ENCODE data around the gene MCRIP2. TPM values are rescaled to one million over a fixed set of nuclear protein-coding genes. Genes with fewer than 3 reads are reported as not detected.

Gene MCRIP2
- total RNA-seq, 1 donor from 2014 or later, result 20.9 TPM

DNA sequence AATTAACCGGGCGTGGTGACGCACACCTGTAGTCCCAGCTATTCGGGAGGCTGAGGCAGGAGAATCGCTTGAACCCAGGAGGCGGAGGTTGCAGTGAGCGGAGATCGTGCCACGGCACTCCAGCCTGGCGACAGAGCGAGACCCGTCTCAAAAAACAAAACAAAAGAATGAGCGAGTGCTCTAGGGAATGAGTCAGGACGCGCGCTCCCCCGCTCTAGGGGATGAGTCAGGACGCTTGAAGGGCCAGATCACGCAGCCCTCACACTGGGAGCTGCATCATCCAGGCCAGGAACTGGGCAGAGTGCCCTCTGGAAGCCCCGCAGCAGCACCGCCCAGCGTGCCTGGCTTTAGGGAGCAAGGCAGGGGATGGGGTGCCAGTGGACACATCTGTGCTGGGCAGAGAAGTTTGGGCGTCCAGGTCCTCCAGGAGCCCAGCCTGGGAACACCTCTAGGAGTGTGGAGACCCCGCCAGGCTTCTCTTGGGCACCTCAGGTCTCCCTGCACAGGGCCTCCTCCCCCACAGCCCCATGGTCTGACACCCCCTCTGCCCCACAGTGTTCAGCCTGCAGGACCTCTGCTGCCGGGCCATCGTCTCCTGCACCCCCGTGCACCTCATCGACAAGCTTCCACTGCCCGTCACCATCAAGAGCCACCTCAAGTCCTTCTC is 14.7 kb upstream of the MCRIP2 start:
- DNase-seq (ENCODE audit: low read depth) (peak; percentile 94), FAIRE-seq (peak; percentile 81)
- TF ChIP-seq EZH2 (IDR thresholded peaks at IDR 0.05; ENCODE audit: insufficient read depth, low read length), result no peak
- H3K4me2 ChIP-seq (ENCODE audit: low read length), result peak overlapping the region; percentile 52
- H3K27ac ChIP-seq (ENCODE audit: low read depth, low read length), result peak overlapping the region; percentile 73
- no peaks in the 10 kb centered on the region for H3K36me3 ChIP-seq (ENCODE audit: insufficient read depth, low read length)
- H3K27me3 ChIP-seq (ENCODE audit: insufficient read depth, low read length), result no peaks in the 10 kb centered on the region
- H3K9ac ChIP-seq (ENCODE audit: low read length), result peak overlapping the region; percentile 55
- Mint-ChIP-seq H3K9me3 (ENCODE audit: unreplicated experiment) (no peaks in the 10 kb centered on the region), H3K4me3 (ENCODE audit: unreplicated experiment) (peak overlapping the region; percentile 50), H3K36me3 (ENCODE audit: low read depth, unreplicated experiment) (peaks cover 7% of the 10 kb centered on the region), H3K27me3 (ENCODE audit: low read depth, unreplicated experiment) (no peaks in the 10 kb centered on the region), H3K4me1 (ENCODE audit: low read depth, unreplicated experiment) (peaks cover 4% of the 10 kb centered on the region), H3K27ac (ENCODE audit: unreplicated experiment) (peak overlapping the region; percentile 18)
- peaks cover 28% of the 10 kb centered on the region for H3K4me1 ChIP-seq (ENCODE audit: insufficient read depth, low read length)
- H3K79me2 ChIP-seq (ENCODE audit: insufficient read depth, low read length), result peaks cover 2% of the 10 kb centered on the region
- no peaks in the 10 kb centered on the region for H3K9me3 ChIP-seq (ENCODE audit: insufficient read depth, low read depth, low read length)
- H3K4me3 ChIP-seq (ENCODE audit: insufficient read depth, low read depth, low read length), result no peak overlapping the region
- no peak overlapping the region for H2AFZ ChIP-seq (ENCODE audit: low read depth, low read length)
- H4K20me1 ChIP-seq (ENCODE audit: insufficient read depth, low read length), result peaks cover 10% of the 10 kb centered on the region

DNA sequence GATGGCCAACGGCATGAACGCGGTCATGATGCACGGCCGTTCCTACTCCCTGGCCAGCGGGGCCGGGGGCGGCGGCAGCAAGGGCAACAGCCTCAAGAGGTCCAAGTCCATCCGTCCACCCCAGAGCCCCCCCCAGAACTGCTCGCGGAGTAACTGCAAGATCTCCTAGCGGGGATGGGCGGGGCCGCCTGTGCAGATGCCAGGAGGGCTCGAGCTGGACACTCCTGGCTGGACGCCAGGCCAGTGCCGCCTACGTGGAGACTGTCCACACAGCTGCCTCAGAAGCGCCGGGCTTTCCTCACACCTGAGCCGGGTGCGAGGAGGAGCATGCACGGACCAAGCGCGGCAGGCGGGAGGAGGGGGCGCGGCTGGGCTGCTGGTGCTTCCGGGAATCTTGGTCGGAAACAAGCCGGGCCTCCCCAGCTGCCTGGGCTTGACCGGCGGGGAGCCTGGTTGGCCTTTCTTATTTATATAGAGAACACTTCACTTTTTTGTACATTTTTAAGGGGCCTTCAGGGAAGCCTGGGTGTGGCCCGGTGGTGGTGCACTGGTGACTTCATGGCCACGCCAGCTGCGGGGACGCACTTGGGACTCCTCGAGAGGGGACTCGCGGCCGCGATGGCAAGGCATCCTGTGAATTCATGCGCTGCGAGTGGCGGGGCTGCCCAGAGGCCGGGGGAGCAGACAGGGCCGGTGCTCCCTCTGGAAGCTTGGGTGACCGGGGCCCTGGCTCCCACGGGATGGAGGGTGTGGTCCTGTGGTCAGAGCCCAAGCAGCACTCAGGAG is 14.0 kb upstream of the MCRIP2 start:
- H4K20me1 ChIP-seq (ENCODE audit: insufficient read depth, low read length), result peaks cover 8% of the 10 kb centered on the region
- Mint-ChIP-seq H3K9me3 (ENCODE audit: unreplicated experiment) (no peaks in the 10 kb centered on the region), H3K4me1 (ENCODE audit: low read depth, unreplicated experiment) (peaks cover 4% of the 10 kb centered on the region), H3K27ac (ENCODE audit: unreplicated experiment) (no peak overlapping the region), H3K4me3 (ENCODE audit: unreplicated experiment) (peak overlapping the region; percentile 50), H3K36me3 (ENCODE audit: low read depth, unreplicated experiment) (peaks cover 7% of the 10 kb centered on the region), H3K27me3 (ENCODE audit: low read depth, unreplicated experiment) (no peaks in the 10 kb centered on the region)
- H2AFZ ChIP-seq (ENCODE audit: low read depth, low read length), result no peak overlapping the region
- H3K36me3 ChIP-seq (ENCODE audit: insufficient read depth, low read length), result no peaks in the 10 kb centered on the region
- H3K4me2 ChIP-seq (ENCODE audit: low read length), result peak overlapping the region; percentile 52
- H3K79me2 ChIP-seq (ENCODE audit: insufficient read depth, low read length), result peaks cover 2% of the 10 kb centered on the region
- no peak overlapping the region for H3K27ac ChIP-seq (ENCODE audit: low read depth, low read length)
- H3K4me3 ChIP-seq (ENCODE audit: insufficient read depth, low read depth, low read length), result no peak overlapping the region
- H3K9me3 ChIP-seq (ENCODE audit: insufficient read depth, low read depth, low read length), result no peaks in the 10 kb centered on the region
- no peak for TF ChIP-seq EZH2 (IDR thresholded peaks at IDR 0.05; ENCODE audit: insufficient read depth, low read length)
- TF ChIP-seq, protein P1, sequence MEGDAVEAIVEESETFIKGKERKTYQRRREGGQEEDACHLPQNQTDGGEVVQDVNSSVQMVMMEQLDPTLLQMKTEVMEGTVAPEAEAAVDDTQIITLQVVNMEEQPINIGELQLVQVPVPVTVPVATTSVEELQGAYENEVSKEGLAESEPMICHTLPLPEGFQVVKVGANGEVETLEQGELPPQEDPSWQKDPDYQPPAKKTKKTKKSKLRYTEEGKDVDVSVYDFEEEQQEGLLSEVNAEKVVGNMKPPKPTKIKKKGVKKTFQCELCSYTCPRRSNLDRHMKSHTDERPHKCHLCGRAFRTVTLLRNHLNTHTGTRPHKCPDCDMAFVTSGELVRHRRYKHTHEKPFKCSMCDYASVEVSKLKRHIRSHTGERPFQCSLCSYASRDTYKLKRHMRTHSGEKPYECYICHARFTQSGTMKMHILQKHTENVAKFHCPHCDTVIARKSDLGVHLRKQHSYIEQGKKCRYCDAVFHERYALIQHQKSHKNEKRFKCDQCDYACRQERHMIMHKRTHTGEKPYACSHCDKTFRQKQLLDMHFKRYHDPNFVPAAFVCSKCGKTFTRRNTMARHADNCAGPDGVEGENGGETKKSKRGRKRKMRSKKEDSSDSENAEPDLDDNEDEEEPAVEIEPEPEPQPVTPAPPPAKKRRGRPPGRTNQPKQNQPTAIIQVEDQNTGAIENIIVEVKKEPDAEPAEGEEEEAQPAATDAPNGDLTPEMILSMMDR (IDR thresholded peaks at IDR 0.05; ENCODE audit: insufficient read depth, low read depth, low read length), result no peak
- DNase-seq (ENCODE audit: low read depth) (no peak), FAIRE-seq (no peak)
- H3K9ac ChIP-seq (ENCODE audit: low read length), result no peak overlapping the region
- peaks cover 22% of the 10 kb centered on the region for H3K4me1 ChIP-seq (ENCODE audit: insufficient read depth, low read length)
- no peaks in the 10 kb centered on the region for H3K27me3 ChIP-seq (ENCODE audit: insufficient read depth, low read length)

- peaks cover 7% of the 10 kb centered on the region for H3K36me3 Mint-ChIP-seq (ENCODE audit: low read depth, unreplicated experiment)
- no peak for FAIRE-seq
- no peak overlapping the region for H3K27ac Mint-ChIP-seq (ENCODE audit: unreplicated experiment)
- peaks cover 4% of the 10 kb centered on the region for H3K4me1 Mint-ChIP-seq (ENCODE audit: low read depth, unreplicated experiment)
- Histone ChIP-seq H3K36me3 (ENCODE audit: insufficient read depth, low read length) (no peaks in the 10 kb centered on the region), H3K27me3 (ENCODE audit: insufficient read depth, low read length) (no peaks in the 10 kb centered on the region), H3K27ac (ENCODE audit: low read depth, low read length) (no peak overlapping the region), H3K4me1 (ENCODE audit: insufficient read depth, low read length) (peaks cover 20% of the 10 kb centered on the region), H3K79me2 (ENCODE audit: insufficient read depth, low read length) (no peaks in the 10 kb centered on the region), H3K9ac (ENCODE audit: low read length) (no peak overlapping the region), H2AFZ (ENCODE audit: low read depth, low read length) (no peak overlapping the region), H3K4me2 (ENCODE audit: low read length) (no peak overlapping the region), H4K20me1 (ENCODE audit: insufficient read depth, low read length) (peaks cover 8% of the 10 kb centered on the region), H3K9me3 (ENCODE audit: insufficient read depth, low read depth, low read length) (no peaks in the 10 kb centered on the region), H3K4me3 (ENCODE audit: insufficient read depth, low read depth, low read length) (no peak overlapping the region)
- no peak for TF ChIP-seq EZH2 (IDR thresholded peaks at IDR 0.05; ENCODE audit: insufficient read depth, low read length)
- TF ChIP-seq, protein P1 (IDR thresholded peaks at IDR 0.05; ENCODE audit: insufficient read depth, low read depth, low read length), result no peak
- H3K4me3 Mint-ChIP-seq (ENCODE audit: unreplicated experiment), result no peak overlapping the region
- H3K9me3 Mint-ChIP-seq (ENCODE audit: unreplicated experiment), result no peaks in the 10 kb centered on the region
- DNase-seq (ENCODE audit: low read depth), result no peak
- H3K27me3 Mint-ChIP-seq (ENCODE audit: low read depth, unreplicated experiment), result no peaks in the 10 kb centered on the region
These were observed 13.1 kb upstream of the MCRIP2 start for GRCh38 chr16:628321-629061.

Measured in astrocyte (in vitro differentiated cells and primary cell).